ENCODE results near the gene SH3D19.

GRCh38 chr4:151110236-151110635 lies 215.2 kb downstream of the SH3D19 start:
- TF ChIP-seq, protein P1, sequence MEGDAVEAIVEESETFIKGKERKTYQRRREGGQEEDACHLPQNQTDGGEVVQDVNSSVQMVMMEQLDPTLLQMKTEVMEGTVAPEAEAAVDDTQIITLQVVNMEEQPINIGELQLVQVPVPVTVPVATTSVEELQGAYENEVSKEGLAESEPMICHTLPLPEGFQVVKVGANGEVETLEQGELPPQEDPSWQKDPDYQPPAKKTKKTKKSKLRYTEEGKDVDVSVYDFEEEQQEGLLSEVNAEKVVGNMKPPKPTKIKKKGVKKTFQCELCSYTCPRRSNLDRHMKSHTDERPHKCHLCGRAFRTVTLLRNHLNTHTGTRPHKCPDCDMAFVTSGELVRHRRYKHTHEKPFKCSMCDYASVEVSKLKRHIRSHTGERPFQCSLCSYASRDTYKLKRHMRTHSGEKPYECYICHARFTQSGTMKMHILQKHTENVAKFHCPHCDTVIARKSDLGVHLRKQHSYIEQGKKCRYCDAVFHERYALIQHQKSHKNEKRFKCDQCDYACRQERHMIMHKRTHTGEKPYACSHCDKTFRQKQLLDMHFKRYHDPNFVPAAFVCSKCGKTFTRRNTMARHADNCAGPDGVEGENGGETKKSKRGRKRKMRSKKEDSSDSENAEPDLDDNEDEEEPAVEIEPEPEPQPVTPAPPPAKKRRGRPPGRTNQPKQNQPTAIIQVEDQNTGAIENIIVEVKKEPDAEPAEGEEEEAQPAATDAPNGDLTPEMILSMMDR (conservative IDR thresholded peaks at IDR 0.05), result no peak
- no peak for TF ChIP-seq ZFX (IDR thresholded peaks at IDR 0.05)
